ENCODE data around the gene SMIM36.

DNA sequence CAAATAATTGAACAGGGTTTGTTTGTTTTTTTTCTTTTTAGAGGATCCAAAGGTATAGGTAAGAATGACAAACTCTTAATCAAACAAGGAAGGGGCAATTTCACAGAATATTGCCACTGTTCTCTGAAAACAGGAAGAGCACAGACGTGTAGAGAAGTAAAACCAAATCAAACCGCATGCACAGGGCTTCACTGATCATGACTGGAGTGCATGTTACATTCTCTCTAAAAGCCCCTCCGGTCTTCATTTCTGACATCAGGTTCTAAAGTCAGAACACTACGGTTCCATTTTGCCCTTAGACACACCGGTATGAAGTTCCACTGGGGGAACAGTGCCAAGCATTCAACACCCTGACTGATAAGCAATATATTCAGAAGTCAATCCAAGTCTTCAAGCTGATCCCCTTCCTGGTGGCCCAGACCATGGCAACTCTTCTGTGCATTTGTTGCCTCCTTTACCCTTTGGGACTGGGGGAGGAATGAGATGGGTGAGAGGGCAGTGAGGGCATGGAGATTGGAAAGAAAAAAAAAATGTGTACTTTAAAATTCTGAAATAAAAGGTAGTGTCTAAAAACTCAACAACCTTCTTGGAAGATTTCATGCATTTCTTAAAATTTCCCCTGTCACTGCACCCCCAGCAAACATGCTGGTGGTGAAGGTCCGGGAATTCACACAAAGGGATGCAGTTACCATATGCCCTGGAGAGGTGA lies 91.0 kb downstream of the SMIM36 start:
- TF ChIP-seq CTCF (IDR thresholded peaks at IDR 0.05; ENCODE audit: low read length): no peak
- no peak for TF ChIP-seq EZH2 (IDR thresholded peaks at IDR 0.05; ENCODE audit: borderline replicate concordance, low read length)
